Testis (tissue), 2 donors: ENCODE results near the gene TMEM91.

Experiments
- POLR2A ChIP-seq: fragments of 450-650 bp; IDR thresholded peaks from one replicate; pipeline ENCODE4 v1.6.1; 2017; ENCODE audit warnings: antibody characterized with exemption, mild to moderate bottlenecking, moderate library complexity
- TF ChIP-seq, protein P1 (sequence below), 3 experiments: fragments of 450-650 bp in 2 of 3; fragments of 200-600 bp in 1 of 3; sonication (generic) in 1 of 3; IDR thresholded peaks; one replicate each; pipeline ENCODE4 v1.5.1; 2016 to 2019; ENCODE audit warnings: antibody characterized with exemption in 3 of 3, mild to moderate bottlenecking in 2 of 3, moderate library complexity in 1 of 3

DNA sequence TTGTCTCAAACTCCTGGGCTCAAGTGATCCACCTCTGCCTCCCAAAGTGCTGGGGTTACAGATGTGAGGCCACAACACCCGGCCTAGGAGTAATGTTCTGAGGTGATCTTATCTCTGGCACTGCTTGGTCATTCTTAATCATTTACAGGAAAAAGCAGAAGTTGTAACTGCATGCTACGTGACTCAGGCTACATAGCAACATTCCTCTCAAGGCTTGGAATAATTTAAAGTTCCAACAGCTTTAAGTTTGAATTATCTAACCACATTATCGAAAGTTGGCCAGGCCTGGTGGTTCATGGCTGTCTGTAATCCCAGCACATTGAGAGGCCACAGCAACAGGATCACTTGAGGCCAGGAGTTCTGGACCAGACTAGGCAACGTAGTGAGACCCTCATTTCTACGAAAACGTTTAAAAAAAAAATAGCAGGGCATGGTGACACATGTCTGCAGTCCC, 8.5 kb upstream of the TMEM91 start:
- no peak for TF ChIP-seq POLR2A
- TF ChIP-seq, protein P1, sequence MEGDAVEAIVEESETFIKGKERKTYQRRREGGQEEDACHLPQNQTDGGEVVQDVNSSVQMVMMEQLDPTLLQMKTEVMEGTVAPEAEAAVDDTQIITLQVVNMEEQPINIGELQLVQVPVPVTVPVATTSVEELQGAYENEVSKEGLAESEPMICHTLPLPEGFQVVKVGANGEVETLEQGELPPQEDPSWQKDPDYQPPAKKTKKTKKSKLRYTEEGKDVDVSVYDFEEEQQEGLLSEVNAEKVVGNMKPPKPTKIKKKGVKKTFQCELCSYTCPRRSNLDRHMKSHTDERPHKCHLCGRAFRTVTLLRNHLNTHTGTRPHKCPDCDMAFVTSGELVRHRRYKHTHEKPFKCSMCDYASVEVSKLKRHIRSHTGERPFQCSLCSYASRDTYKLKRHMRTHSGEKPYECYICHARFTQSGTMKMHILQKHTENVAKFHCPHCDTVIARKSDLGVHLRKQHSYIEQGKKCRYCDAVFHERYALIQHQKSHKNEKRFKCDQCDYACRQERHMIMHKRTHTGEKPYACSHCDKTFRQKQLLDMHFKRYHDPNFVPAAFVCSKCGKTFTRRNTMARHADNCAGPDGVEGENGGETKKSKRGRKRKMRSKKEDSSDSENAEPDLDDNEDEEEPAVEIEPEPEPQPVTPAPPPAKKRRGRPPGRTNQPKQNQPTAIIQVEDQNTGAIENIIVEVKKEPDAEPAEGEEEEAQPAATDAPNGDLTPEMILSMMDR (IDR thresholded peaks at IDR 0.05), result no peak
